ENCODE data around the gene PRKCH.
A peak's percentile ranks its signal among the peaks of the same experiment; 100 is the strongest.

The PRKCH gene

GRCh38 chr14:61569308-61569707 lies 247.9 kb downstream of the PRKCH start:
- no peak for DNase-seq (ENCODE audit: low read depth)

DNA sequence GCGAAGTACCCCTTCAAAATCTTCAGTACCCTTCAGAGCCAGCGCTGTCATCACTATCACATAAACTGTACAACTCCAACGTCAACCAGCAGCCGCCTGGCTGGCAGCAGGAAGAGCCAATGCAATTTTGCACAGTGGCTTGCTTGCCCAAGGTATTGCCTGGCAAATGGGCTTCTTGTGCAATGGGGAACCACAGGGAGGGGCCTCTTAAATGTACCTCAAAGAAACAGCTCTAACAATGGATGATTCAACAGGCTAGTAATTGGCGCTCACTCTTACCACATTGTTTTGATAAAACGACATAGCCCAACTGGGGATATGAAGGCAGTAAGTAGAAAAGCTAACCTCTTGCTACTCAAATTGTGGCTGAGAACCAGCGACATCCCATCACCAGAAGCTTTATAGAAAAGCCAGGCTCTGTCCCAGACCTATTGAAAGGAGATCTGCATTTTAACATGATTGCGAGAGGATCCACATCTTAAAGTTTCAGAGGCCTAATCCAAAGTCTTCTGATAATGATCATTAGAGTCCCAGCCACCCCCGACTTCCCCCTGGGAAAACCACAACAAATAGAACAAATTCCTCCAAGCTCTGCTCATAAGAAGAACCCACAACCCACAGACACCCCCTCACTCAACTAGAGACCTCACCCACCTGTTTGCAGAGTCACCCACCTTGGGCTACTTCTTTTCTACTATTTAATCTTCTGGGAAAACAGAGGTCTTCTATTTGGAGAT lies 248.6 kb downstream of the PRKCH start:
- peak; percentile 90 for DNase-seq (ENCODE audit: low read depth)

DNA sequence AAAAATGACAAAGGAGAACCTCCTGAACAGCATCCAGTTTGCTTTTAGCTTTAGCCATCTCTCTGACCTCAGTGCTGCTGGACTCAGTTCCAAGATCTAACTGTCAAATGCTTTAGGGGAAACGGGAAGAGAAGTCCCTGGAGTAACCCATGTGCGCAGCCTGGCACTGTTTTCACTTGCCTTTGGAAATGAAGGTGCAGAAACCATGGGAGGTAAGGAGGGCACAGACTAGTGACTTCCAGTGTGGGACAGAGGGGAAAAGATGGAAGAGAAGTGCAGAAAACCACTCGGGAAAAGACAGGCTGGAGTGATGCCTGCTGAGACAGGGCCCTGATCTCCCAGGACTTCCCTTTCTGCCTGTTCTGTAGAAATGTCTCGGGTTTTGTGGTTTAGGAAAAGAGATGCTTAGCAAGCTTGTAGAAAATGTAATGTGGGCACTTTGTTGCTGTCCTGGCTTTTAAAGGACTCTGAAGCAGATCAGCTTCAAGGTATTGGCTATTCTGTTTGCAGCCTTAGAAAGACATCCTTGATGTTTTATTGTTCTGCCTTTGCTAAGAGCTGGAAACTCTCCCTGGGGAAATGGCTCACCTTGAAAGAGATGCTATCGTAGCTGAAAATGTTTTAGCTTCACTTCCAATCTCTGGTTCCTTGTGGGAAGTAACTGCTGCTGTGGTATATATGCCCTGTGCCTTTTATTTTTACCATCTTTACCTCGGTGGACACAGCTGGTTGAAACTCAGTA lies 249.3 kb downstream of the PRKCH start:
- DNase-seq (ENCODE audit: low read depth) = peak; percentile 53

DNA sequence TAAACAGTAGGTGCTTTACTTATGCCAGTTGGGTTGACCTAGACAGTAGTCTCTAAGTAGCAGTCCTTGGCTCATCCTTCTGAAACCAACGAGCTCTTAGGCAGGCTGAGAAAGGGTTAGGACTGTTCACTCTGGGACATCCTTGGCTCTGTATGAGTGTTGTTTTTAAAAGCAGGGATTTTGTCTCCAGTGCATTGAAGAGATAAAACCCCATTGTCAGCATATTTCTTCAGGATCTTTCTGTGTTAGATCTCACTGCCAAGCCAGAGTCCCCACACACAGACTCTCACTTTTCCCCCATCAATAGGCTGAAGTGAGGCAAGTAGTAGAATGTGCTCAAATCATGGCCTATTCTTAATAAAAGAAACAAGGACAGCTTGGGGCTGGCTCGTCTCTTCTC lies 250.5 kb downstream of the PRKCH start:
- no peak for DNase-seq (ENCODE audit: low read depth)

DNA sequence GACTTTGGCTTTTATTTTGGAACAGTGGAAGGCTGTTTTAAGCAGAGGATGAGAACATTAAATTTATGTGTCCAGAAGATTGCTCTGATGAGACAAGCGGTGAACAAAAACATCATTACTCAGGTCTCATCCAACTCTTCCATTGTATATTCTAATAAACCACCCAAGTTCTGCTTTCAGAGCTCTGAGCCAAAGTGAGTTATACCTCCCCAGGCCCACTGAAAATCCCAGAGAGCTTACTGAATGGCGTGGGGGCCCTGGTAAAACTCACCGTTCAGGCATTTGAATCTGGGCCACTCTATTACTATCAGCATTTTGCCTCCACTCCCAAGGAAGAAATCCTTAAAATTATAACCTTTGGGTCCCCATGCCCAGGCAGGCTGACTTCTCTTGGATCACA lies 251.9 kb downstream of the PRKCH start:
- peak; percentile 66 for DNase-seq (ENCODE audit: low read depth)

GRCh38 chr14:61573748-61574513 lies 252.6 kb downstream of the PRKCH start:
- DNase-seq (ENCODE audit: low read depth) = peak; percentile 81

DNA sequence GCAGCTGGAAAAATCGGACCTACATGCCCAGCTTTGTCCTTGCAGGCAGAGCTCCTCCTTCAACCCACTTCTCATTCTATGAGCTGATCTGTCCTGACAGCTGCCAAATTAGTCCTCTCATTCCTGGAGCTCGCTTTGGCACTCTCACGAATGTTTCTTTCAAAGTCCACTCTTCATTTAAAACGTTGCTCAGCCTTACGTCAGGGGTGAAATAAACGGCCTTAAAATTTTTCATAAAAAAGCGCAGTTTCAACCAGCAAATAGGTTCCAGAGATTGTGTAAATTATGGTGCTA lies 253.1 kb downstream of the PRKCH start:
- no peak for DNase-seq (ENCODE audit: low read depth)

- no peak for DNase-seq (ENCODE audit: low read depth)
These were observed 253.7 kb downstream of the PRKCH start for GRCh38 chr14:61575126-61575525.

DNA sequence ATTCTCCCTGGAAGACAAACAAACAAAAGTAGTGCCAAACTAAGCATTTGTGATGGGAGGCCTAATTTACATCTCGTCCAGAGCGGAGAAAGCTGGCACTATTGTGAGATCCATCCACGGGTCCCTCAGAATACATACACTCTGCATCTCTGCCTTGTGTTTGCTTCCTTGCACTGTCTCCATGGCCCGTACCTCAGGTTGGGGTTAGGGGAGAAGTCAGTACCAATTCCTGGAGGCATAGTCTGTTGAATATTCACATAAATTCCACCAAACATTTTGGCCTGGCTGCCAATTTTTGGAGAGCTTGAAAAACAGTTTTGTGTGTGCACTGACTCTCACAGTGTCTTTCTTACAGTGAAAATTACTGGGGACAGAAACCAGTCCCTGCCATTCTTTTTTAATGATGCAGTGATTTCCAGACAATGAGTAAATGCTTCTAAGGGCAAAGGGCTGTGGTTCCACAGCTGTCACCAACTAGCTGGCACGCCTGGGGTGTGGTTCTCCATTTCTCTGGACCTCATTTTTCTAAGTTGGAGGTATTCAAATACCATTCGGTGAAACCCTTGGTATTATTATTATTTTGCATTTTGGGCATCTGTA lies 254.3 kb downstream of the PRKCH start:
- DNase-seq (ENCODE audit: low read depth) = no peak

DNA sequence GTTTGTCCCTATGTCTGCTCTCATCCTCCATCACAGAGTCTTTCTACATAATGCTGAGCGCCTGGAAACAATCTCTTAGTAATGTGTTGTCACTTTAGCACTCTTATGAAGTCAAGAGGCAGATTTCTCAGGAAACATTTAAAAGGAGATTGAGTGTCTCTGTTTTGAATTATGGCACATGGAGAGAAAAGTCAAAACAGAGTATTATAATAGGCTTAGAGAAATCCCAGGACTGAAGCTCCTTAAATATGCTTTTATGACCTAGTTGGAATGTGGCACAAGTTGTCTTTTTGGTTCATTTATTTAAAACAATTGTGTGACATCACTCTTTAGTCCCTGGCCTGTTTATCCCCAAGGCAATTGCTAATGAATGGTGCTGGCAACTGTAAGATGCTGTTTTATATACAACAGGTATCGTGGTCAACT lies 256.1 kb downstream of the PRKCH start:
- peak; percentile 15 for DNase-seq (ENCODE audit: low read depth)

DNA sequence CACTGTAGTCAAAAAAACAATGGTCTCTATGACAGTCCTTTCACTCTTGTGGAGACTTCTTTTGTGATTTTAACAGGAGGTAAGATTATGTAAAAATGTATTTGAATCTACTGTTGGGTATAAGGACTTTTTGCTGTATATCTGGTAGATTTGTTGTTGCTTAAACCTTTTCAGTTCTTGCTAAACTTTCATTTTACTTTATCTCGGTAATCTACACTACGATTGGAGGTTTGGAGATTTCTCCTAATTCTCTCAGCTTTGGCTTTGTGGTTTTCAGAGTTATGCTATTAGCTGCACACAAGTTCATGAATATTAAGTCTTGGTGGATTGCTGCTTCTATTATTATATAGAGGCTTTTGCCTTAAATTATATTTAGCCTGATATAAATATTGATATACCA lies 257.4 kb downstream of the PRKCH start:
- peak; percentile 90 for DNase-seq (ENCODE audit: low read depth)

DNA sequence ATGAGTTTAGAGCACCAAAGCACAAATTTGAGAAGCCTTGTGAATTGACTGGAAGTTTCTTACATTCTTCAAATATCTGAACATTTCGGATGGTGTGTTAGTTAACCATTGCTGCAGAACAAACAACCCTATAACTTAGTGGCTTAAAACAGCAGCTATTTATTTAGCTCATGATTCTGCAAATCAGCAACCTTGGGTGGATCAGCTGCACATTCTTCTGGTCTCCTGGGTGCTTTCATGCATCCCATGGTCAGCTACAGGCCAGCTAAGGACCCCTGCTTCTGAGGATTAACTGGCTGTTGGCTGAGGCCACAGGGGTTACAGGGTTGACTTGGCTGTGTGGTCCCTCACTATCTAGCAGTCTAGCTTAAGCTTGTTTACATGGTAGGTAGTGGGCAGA lies 260.0 kb downstream of the PRKCH start:
- DNase-seq (ENCODE audit: low read depth) = peak; percentile 42

- peak; percentile 13 for DNase-seq (ENCODE audit: low read depth)
These were observed 260.7 kb downstream of the PRKCH start for GRCh38 chr14:61581955-61582615.

DNA sequence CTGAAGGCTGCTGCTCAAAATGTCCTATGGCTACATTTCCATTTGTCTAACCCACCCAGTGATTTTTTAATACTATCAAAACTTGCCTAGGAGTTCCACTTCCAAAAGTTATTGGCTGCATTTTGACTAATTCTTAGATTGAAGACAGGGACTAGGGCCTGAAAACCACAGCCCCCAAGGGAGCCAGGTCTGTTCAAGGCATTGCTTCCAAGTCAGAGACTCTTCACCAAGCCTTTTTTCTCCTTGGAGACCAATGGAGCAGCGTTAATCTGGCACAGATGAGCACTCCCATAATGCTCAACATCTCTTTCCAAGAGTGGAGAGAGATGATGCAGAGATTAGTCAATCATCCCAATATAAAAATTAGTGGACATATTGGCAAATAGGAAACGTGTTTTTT lies 261.4 kb downstream of the PRKCH start:
- no peak for DNase-seq (ENCODE audit: low read depth)

- DNase-seq (ENCODE audit: low read depth) = peak; percentile 71
These were observed 263.0 kb downstream of the PRKCH start for GRCh38 chr14:61584331-61584741.

- DNase-seq (ENCODE audit: low read depth) = peak; percentile 62
These were observed 264.5 kb downstream of the PRKCH start for GRCh38 chr14:61585598-61586543.

DNA sequence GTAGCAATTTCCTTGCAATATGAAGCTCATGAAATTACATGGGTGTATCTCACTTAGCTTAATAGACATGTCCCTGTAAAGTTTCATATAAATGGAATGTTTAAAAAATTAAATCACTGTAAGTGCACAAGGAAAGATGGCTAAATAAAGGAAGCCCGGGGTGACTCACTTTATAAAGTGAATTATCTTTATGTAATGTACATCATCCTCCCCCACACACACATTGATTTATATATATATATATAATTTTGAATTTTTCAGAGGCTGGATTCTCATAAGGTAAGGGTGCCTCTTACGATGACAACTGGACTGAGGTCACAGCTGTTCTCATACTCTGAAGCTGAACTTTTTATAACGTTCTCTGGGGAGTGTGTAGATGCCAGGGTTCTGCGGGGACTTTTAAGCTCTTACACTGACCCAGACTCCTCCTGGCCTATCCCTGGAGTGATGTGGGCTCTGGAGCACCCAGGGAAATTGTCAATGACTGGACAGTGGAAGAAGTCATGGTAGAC lies 265.2 kb downstream of the PRKCH start:
- no peak for DNase-seq (ENCODE audit: low read depth)

- no peak for DNase-seq (ENCODE audit: low read depth)
These were observed 265.8 kb downstream of the PRKCH start for GRCh38 chr14:61587081-61587713.

DNA sequence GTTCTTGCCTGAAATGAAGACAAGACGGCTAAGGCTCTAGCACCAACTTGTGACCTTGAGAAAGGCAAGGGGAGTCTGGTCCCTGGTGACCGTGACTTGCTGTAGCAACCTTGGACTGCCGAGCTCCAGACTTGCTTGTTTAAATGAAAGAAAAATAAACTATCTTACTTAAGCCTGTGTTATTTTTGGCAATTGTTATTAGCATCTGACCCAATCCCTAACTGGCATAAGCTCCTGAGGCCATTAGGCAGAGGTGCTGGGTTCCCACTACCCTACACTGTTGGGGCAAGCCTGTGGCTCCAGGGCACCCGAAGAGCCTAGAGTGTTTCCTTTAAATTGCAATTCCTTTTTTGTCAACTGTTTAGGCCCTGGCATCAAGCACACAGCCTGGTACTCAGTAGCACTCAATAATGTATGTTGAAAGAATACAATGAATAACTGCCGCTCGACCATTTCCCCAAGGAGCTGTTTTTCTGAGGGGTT lies 267.1 kb downstream of the PRKCH start:
- DNase-seq (ENCODE audit: low read depth) = no peak
